Suprapubic skin (tissue), 4 donors: ENCODE measurements around the gene ESAM. TPM values are rescaled to one million over a fixed set of nuclear protein-coding genes. Genes with fewer than 3 reads are reported as not detected.

ENCODE experiments used
- DNase-seq, 2 donors: peaks; one replicate each; pipeline ENCODE4 v3.0.0-alpha.2; 2019; ENCODE audit warnings: low spot score in 2 of 2
- H3K27ac ChIP-seq: fragments of 200-600 bp; sonication (generic); one replicate; pipeline ENCODE4 v1.5.1; 2019
- H3K27me3 ChIP-seq: fragments of 200-600 bp; sonication (generic); one replicate; pipeline ENCODE4 v1.5.1; 2019
- H3K36me3 ChIP-seq: fragments of 200-600 bp; sonication (generic); one replicate; pipeline ENCODE4 v1.5.1; 2019
- H3K4me1 ChIP-seq: fragments of 200-600 bp; sonication (generic); one replicate; pipeline ENCODE4 v1.5.1; 2019
- H3K4me3 ChIP-seq: fragments of 200-600 bp; sonication (generic); one replicate; pipeline ENCODE4 v1.5.1; 2019; ENCODE audit warnings: mild to moderate bottlenecking
- H3K9me3 ChIP-seq: fragments of 200-600 bp; sonication (generic); one replicate; pipeline ENCODE4 v1.5.1; 2019
- CTCF ChIP-seq, 2 donors: fragments of 200-600 bp in 1 of 2; fragments of 450-650 bp in 1 of 2; sonication (generic) in 1 of 2; IDR thresholded peaks; one replicate each; pipeline ENCODE4 v1.5.1; 2016 to 2019; ENCODE audit warnings: antibody characterized with exemption in 2 of 2, mild to moderate bottlenecking in 1 of 2, moderate library complexity in 1 of 2
- EP300 ChIP-seq: sonication (generic); formaldehyde crosslinking; IDR thresholded peaks from one replicate; pipeline ENCODE4 v1.6.1; 2017; ENCODE audit warnings: antibody characterized with exemption
- POLR2A ChIP-seq, 2 donors: fragments of 450-650 bp; IDR thresholded peaks; one replicate each; pipeline ENCODE4 v1.6.1; 2017; ENCODE audit warnings: antibody characterized with exemption in 2 of 2, mild to moderate bottlenecking in 2 of 2, moderate library complexity in 2 of 2
- POLR2AphosphoS5 ChIP-seq, 3 donors: sonication (generic); formaldehyde crosslinking; IDR thresholded peaks; one replicate each; pipeline ENCODE4 v1.6.1; 2017; ENCODE audit warnings: antibody characterized with exemption in 3 of 3
- WGBS: methylation state at CpG from one replicate; pipeline ENCODE4 v1.1.5; 2018; 5-methylcytosine and 5-hydroxymethylcytosine counted together
- total RNA-seq, 4 donors: library from RNA; depleted of rRNA; stranded (reverse); fragments of >200 nt; gene quantifications; one replicate each; pipeline ENCODE4 v1.1.0, GENCODE V29; 2016

The ESAM gene
- total RNA-seq, 4 donors from 2014 or later = 11.0 to 26.5 (median 15.6) TPM

GRCh38 chr11:124737638-124738305, 24.3 kb downstream of the ESAM start:
- H3K4me3 ChIP-seq = no peak overlapping the region

GRCh38 chr11:124736736-124737135, 25.4 kb downstream of the ESAM start:
- Histone ChIP-seq H3K36me3 (no peaks in the 10 kb centered on the region), H3K9me3 (no peaks in the 10 kb centered on the region), H3K4me1 (peaks cover 20% of the 10 kb centered on the region), H3K4me3 (no peak overlapping the region), H3K27ac (no peak overlapping the region), H3K27me3 (peaks cover 38% of the 10 kb centered on the region)
- no peak for TF ChIP-seq EP300
- no peak for TF ChIP-seq POLR2A (IDR thresholded peaks at IDR 0.05)
- TF ChIP-seq POLR2AphosphoS5 (IDR thresholded peaks at IDR 0.05) = no peak
- no peak for TF ChIP-seq CTCF (IDR thresholded peaks at IDR 0.05)
- WGBS = 48% methylated on average over 3 of the region's 3 CpGs
- DNase-seq = no peak

More at GRCh38 chr11:124737638-124738305, 24.3 kb downstream of the ESAM start:
- peaks cover 20% of the 10 kb centered on the region for H3K4me1 ChIP-seq
- no peaks in the 10 kb centered on the region for H3K9me3 ChIP-seq
- H3K27me3 ChIP-seq = peaks cover 49% of the 10 kb centered on the region
- TF ChIP-seq POLR2A (IDR thresholded peaks at IDR 0.05) (no peak), EP300 (no peak), POLR2AphosphoS5 (IDR thresholded peaks at IDR 0.05) (no peak), CTCF (IDR thresholded peaks at IDR 0.05) (no peak)
- H3K27ac ChIP-seq = no peak overlapping the region
- no peaks in the 10 kb centered on the region for H3K36me3 ChIP-seq
- 80% methylated on average over 7 of the region's 7 CpGs for WGBS
- no peak for DNase-seq

- Histone ChIP-seq H3K27ac (no peak overlapping the region), H3K4me3 (no peak overlapping the region), H3K27me3 (peaks cover 10% of the 10 kb centered on the region), H3K9me3 (no peaks in the 10 kb centered on the region), H3K4me1 (no peaks in the 10 kb centered on the region), H3K36me3 (no peaks in the 10 kb centered on the region)
- no peak for TF ChIP-seq CTCF (IDR thresholded peaks at IDR 0.05)
- TF ChIP-seq POLR2A (IDR thresholded peaks at IDR 0.05) = no peak
- TF ChIP-seq POLR2AphosphoS5 (IDR thresholded peaks at IDR 0.05) = no peak
- no peak for TF ChIP-seq EP300
- WGBS = 88% methylated on average over 4 of the region's 4 CpGs
- no peak for DNase-seq
These were observed 29.9 kb downstream of the ESAM start for GRCh38 chr11:124732230-124732629.

GRCh38 chr11:124729571-124729970, 32.5 kb downstream of the ESAM start:
- 89% methylated on average over 4 of the region's 4 CpGs for WGBS
- Histone ChIP-seq H3K36me3 (no peaks in the 10 kb centered on the region), H3K27ac (no peak overlapping the region), H3K27me3 (peaks cover 24% of the 10 kb centered on the region), H3K4me1 (peaks cover 7% of the 10 kb centered on the region), H3K4me3 (no peak overlapping the region), H3K9me3 (no peaks in the 10 kb centered on the region)
- no peak for TF ChIP-seq POLR2AphosphoS5 (IDR thresholded peaks at IDR 0.05)
- TF ChIP-seq CTCF (IDR thresholded peaks at IDR 0.05) = no peak
- TF ChIP-seq EP300 = no peak
- no peak for TF ChIP-seq POLR2A (IDR thresholded peaks at IDR 0.05)
- no peak for DNase-seq

- peaks cover 7% of the 10 kb centered on the region for H3K4me1 ChIP-seq
- TF ChIP-seq EP300 (no peak), POLR2A (IDR thresholded peaks at IDR 0.05) (no peak), CTCF (IDR thresholded peaks at IDR 0.05) (no peak), POLR2AphosphoS5 (IDR thresholded peaks at IDR 0.05) (no peak)
- WGBS = 75% methylated on average over 2 of the region's 2 CpGs
- no peaks in the 10 kb centered on the region for H3K36me3 ChIP-seq
- no peak overlapping the region for H3K4me3 ChIP-seq
- no peaks in the 10 kb centered on the region for H3K9me3 ChIP-seq
- no peak overlapping the region for H3K27ac ChIP-seq
- peaks cover 39% of the 10 kb centered on the region for H3K27me3 ChIP-seq
- DNase-seq = no peak
These were observed 34.0 kb downstream of the ESAM start for GRCh38 chr11:124728134-124728533.
